Aortic smooth muscle cell (primary cell): Measurements from ENCODE around the gene SNX25. TPM values are rescaled to one million over a fixed set of nuclear protein-coding genes. Genes with fewer than 3 reads are reported as not detected.

Experiments
- total RNA-seq: library from RNA; depleted of rRNA; stranded (reverse); fragments of >200 nt; gene quantifications from 2 replicates; pipeline ENCODE4 v1.2.3, GENCODE V29; 2014

The SNX25 gene
- 28.4 and 34.2 TPM in 2 replicates for total RNA-seq

GRCh38 chr4:185209031-185209851, at the start of gene SNX25:
SNX25 (plus strand) TSS chr4:185209598; CDS start chr4:185209827, 229 bp downstream.

GRCh38 chr4:185203486-185204237, 5.7 kb upstream of the SNX25 start, which contains the start of gene CFAP97:
CFAP97 (minus strand) TSS chr4:185204000; CDS start chr4:185191196, 12,804 bp downstream.

GRCh38 chr4:185395238-185395955, 186.0 kb downstream of the SNX25 start, which contains the start of gene LRP2BP:
LRP2BP (minus strand) TSS chr4:185395924; CDS start chr4:185378186, 17,738 bp downstream.

GRCh38 chr4:185396724-185397385, 187.5 kb downstream of the SNX25 start, which contains the start of gene ANKRD37:
ANKRD37 (plus strand) TSS chr4:185396841; CDS start chr4:185396924, 83 bp downstream.

Other genes starting within 250 kb of the SNX25 start
- gene HELT, start 191.1 kb upstream of the SNX25 start, total RNA-seq = not detected in 2 replicates
- 22.5 and 36.1 TPM in 2 replicates for gene SLC25A4, start 66.3 kb upstream of the SNX25 start, total RNA-seq
- gene CFAP97, start 5.6 kb upstream of the SNX25 start, total RNA-seq = 42.5 TPM in 2 replicates
- gene LRP2BP, start 186.3 kb downstream of the SNX25 start, total RNA-seq = 0.56 and 0.79 TPM in 2 replicates
- 4.0 and 4.5 TPM in 2 replicates for gene ANKRD37, start 187.2 kb downstream of the SNX25 start, total RNA-seq
- gene UFSP2, start 216.4 kb downstream of the SNX25 start, total RNA-seq = 53.8 and 67.8 TPM in 2 replicates